ENCODE measurements around the gene TRPM5.

Gene TRPM5

DNA sequence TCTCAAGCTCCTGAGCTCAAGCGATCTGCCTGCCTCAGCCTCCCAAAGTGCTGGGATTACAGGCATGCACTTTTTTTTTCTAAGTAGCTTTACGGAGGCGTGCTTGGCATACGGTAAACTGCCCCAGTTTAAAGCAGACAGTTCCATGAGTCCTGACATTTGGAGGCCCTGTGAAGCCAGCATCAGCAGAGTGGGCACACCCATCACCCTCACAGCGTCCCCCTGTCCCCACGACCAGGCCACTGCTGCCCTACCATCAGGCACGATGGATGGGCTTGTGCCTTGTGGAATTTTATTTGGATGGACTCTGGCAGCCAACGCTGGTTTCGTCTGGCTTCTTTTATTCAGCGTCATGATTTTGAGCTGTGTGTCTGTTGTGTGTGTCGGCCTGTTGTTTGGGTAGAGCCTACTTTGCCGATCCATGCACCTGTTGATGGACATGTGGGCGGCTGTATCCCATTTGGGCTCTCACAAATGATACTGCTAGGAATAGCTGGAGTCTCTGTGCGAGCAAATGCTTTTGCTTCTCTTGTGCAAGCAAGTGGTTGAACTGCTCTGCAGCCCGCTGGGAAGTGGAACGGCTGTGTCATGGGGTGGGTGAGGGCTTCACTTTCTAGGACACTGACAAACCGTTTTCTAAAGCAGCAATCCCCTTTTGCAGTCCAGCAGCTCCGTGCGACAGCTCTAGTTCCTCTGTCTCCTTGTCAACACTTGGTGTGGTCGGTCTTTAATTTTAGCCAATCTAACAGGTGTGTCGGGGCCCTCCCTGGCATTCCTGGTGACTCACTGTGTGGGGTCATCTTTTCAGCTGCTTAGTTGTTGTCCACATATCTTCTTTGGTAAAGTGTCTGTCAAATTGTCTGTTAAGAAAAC lies 24.3 kb upstream of the TRPM5 start:
- DNase-seq (ENCODE audit: low read depth in 2 of 2): no peak

DNA sequence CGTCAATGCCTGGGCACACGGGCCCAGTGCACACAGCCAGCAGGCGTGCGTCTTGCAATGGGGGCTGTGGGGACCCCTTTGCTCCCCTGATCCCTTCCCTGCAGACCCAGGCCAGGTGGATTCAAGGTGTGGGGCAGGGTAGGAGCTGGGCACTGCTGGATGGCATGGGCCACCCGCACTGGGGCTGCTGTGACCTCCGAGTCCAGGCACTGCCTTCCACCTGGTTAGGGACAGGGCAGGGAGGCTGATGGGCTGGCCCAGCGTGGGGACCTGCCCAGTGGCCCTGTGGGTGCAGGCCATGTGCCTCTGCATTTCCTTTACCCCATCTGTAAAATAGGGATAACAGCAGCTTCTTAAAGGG lies 23.4 kb upstream of the TRPM5 start:
- DNase-seq (ENCODE audit: low read depth in 2 of 2): no peak

DNA sequence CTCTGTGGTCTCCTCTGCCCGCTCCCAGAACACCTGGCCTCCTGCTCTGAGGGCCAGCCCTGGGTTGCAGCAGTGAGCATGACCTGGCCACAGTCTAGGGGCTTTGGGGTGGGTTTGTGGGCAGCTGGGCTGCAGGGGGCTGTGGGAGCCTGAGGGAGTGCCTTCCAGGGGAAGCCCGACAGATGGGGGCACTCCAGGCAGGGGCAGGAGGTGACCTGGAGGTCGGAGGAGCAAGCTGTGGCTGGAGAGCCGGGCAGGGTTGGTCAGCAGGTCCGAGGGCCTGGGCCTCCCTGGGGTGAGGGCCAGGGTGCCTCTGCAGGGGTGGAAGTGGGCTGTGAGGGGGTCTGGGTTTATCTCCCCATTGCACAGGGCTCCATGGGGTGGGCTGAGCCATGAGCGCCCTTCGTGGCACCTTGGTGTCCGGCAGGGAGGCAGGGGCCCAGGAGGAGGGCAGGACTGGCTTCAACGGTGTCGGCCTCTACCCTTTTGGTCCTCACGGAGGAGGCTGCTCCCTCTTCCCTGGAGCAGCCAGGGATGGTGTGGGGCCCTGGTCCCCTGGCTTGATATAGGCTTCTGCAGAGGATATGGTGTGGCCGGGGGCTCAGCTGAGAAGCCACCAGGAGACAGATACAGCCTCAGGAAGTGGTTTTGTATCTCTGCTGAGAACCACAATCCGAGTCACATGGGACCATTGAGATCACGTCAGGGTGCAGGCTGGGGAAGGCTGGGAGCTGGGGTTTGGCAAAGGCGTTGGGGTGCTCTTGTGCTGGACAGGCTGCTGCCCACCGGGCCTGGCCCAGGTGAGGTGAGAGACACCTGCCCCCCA lies 22.8 kb upstream of the TRPM5 start:
- no peak for DNase-seq (ENCODE audit: low read depth in 2 of 2)

DNA sequence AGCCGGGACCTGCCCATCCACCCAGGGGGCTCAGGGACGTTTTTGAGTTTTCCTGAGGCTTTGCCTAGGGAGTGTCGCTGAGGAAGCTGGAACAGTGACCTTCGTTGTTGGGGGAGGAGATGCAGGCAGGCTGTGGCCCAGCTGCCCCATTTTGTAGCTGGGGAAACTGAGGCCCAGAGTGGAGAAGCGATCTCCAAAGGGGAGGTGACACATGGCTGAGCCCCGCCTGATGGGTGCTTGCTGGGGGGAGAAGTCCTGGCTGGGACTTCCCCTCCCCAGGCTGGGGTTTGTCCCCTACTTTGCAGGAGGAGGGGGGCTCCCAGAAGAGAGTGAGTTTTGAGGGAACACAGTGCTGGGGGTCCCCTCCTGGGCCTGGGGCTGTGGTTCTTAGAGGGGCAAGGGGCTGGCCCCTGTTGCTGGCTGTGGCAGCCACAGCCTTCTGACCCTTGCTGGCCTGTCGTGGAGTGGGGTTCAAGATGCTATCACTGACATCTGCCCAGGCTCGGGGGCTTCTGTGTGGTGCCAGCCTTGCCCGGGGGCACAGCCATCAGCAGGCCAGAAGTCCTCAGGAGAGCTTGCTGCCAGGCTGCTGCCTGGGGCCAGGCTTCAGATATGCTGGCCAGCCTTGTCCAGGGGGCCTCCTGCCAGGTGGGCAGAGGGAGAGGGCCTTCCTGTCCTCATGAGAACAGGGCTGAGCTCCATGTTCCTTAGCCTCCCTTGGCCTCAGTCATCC lies 21.9 kb upstream of the TRPM5 start:
- no peak for DNase-seq (ENCODE audit: low read depth in 2 of 2)

DNA sequence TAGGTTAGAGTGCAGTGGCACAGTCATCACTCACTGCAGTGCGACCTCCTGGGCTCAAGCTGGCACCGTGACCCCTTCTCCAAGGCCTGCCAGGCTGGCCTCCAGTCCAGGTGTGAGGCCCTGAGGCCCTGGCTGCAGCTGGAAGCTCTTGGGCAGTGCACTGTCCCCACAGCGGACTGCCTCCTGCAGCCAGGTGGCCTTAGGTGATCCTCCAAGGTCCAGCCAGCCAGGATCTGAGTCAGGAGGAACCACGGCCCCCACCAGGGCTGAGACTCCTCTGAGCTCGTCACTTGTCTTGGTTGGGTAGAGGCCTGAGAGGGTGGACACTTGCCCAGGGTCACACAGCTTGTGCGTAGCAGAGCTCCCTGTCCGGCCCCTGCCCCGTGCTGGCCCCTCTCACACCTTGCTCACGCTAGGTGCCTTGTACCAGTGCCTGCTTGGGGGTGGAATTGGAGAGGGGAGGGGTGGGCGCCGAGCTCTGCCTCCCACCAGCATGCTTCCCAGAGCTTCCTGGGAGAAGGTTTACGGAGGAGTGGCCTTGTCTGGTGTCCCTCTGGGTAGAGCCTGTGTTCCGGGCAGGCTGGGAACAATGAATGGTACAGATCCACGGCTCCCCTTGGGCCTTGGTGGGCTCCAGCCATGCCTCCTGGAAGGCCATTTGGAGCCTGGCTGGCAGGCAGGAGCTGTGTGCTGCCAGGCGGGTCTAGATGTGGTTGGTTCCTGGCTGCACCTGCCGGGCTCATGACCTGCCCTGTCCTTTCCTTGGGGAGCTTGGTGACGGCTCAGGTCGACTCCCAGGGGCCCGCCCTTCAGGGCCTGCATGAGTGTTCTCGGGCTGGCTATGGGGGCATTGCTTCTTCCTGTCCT lies 21.1 kb upstream of the TRPM5 start:
- no peak for DNase-seq (ENCODE audit: low read depth in 2 of 2)

DNA sequence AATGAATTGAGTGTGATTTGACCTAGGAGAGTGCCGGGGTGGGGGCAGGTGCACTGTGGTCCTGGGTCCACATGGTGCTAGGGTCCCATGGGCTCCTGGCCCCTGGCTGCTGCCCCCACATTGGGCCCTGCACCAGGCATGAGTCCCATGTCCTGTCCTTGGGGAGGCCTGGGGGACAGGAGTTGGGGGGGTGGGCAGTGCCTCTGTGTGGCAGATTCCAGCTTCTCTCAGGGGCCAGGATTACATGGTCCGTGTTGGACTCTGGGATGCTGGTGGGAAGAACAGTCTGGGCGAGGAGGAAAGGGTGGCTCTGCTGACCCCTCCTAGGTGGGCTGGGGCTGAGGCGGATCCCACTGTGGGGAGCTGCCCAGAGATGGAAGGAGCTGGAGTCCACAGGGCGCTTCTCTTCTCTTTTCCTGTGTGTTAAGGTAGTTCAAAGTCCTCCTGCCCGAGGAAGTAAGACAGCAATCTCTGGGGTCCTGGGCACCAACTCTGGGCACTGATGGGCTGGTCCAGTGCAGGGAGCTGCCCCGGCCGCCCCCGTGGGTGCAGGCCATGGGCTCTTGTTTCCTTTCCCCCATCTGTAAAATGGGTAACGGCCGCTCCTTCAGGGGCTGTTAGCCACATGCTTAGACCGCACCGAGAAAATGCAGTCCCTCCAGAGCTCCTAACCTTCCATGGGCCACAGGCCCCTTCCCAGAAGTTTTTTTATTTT lies 20.3 kb upstream of the TRPM5 start:
- DNase-seq (ENCODE audit: low read depth in 2 of 2): no peak

DNA sequence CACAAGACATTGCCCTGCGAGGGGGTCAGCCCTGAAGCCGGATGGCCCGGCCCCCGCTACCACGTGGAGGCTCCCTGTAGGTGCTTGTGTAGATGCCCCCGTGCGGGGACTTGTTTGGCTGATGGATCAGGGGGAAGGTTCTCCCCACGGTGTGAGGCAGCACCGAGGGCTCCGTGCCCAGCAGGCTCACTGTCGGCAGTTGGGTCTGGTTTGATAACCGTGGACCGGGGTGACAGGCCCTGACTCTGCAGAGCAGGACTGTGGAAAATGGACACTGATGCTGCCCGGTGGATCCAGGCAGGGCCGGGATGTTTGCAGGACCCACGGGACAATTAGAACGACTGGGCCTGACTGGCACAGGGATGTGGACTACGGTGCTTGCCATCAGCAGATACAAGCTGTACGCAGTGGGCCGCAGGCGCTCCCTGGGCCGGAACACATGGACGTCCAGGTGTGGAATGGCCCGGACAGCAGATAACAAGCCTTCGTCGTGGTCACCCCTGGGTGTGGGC lies 19.5 kb upstream of the TRPM5 start:
- no peak for DNase-seq (ENCODE audit: low read depth in 2 of 2)

DNA sequence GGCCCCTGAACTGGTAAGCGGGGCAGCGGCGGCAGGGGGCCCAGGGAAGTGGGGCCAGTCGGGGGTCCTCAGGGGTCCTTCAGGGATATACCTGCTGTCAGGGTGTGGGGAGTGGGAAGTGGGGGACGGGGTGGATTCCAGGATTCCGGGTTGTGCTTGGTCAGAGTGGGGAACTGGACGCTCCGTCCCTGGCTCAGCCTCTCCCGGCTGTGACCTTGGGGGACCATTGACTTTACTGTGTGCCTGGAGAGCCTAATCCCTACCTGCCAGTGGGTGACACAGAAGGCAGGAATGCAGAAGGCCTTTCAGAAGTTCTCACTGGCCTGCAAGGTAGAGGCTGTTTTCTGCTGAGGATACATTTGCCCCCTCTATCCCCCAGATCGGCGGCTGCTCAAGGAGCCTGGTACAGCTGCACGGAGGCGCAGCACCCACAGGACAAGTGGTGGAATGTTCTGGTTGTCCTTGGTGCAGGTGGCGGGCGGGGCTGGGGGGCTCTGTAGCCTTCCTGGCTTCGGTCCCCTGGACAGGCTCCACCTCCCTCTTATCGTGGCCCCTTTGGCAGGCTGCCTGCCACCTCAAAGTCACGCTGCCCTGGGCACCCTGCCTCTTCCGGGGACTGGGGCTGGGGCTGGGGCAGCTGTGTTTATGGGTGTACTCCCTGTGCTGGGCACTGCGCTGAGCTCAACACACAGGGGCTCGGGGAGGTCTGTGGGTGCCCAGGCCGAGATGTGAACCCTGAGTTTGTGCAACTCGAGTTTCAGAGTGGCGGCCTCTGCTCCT lies 18.9 kb upstream of the TRPM5 start:
- DNase-seq (ENCODE audit: low read depth in 2 of 2): no peak

DNA sequence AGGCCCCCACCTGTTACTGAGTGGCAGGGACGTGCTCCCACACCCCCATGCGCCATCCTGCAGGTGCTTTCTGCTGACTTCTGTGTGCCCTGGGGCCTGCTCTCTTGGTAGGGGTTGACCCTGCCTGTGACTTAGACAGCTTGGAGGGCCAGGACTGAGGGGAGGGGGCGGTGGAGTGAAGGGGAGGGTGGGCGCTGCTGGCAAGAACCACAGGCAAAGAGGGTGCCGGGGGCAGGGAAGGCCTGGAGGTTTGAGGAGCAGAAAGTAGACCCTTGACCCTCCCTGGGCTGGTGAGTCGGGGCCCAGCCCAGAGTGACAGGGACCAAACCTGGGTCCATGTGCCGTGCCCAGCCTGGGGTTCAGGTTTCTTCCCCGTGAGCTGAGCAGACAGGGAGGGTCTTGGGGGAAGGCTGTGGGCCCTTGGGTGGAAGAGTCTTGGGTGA lies 18.2 kb upstream of the TRPM5 start:
- no peak for DNase-seq (ENCODE audit: low read depth in 2 of 2)

DNA sequence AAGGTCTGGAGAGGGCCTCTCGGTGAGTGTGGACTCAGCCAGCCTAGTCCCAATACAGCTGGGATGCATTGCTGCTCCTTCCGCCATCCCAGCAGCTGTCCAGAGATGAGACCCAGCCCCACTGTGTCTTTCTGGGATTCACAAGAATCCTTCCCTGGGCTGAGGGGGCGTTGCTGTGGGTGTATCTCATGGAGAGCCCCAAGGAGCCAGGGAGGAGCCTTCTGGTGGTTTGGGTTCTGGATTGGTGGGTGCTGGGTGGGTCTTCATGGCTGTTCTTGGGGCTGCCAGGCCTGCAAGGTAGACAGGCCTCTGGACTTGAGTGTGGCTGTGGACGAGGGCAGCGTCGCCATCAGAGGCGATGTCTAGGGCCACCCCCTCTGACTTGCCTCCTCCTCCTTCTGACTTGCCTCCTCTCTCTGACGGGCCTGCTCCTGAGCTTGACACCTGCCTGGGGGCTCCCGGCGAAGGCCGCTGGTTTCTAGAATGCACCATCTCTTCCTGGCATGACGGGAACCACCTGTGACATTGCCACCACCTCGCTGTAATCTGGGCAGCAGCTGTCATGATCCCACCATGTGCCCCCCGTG lies 17.7 kb upstream of the TRPM5 start:
- DNase-seq (ENCODE audit: low read depth in 2 of 2): no peak

DNA sequence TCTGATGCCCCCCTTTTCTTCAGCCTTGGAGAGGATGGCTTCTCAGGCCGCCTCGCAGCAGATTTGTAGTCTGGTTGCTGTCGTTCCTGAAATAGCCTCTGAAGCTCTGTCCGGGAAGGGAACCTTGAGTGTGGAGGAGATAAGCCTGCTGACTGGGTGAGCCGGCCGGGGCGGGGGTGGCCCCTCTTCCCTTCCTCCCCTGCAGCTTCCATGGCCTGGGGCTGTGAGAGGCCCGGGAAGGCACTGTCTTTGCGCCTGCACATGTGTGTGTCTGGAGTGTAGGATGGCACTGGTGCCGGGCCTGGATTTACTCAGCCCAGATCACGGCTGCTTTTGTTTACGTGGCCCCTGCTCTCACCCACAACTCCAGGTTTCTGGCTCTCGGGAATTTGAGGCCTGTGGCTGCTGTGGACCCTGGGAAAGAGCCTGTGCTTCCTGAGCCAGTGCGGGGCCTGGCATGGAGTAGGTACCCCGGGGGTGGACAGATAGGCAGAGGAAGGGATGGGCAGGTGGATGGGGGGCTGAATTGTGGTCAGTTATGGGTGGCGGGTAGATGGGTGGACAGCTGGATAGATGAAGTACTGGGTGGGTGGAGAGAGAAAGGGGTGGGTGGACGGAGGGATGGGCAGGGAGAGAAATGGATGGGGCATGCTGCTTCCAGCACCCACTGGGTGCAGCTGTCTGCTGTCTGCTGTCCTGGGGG lies 17.1 kb upstream of the TRPM5 start:
- no peak for DNase-seq (ENCODE audit: low read depth in 2 of 2)

DNA sequence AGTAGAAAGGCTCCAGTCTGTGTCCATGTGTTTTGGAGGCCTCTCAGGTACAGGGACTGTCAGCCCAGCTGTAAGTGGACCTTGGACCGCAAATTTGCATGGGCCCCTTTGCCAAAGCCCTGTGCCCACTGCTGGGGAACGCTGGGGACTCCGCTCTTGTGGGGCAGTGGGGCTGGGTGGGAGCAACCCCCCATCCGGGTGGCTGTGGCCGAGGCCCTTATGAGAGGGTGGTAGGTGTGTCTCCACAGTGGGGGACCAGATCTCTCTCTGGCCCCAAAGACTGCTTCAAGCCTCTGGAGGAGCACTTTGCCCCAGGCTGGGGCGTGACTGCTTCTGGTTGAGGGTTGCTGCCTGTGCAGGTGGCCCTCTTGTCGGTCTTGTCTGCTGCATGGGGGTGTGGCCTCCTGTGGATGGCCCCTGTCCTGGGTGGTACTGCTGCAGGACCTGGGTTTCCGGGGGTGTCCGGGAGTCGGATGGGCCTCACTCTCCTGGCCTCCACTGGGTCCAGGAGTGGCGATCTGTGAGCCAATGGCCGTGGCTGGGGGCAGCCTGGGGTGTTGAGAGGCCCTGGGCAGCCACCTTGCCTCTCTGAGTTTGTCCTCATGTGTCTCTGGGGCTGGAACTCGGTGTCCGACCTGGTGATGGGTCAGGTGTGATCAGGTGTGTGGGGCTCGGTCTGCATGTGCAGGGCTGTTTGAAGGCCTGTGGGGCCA lies 16.4 kb upstream of the TRPM5 start:
- DNase-seq (ENCODE audit: low read depth in 2 of 2): no peak

DNA sequence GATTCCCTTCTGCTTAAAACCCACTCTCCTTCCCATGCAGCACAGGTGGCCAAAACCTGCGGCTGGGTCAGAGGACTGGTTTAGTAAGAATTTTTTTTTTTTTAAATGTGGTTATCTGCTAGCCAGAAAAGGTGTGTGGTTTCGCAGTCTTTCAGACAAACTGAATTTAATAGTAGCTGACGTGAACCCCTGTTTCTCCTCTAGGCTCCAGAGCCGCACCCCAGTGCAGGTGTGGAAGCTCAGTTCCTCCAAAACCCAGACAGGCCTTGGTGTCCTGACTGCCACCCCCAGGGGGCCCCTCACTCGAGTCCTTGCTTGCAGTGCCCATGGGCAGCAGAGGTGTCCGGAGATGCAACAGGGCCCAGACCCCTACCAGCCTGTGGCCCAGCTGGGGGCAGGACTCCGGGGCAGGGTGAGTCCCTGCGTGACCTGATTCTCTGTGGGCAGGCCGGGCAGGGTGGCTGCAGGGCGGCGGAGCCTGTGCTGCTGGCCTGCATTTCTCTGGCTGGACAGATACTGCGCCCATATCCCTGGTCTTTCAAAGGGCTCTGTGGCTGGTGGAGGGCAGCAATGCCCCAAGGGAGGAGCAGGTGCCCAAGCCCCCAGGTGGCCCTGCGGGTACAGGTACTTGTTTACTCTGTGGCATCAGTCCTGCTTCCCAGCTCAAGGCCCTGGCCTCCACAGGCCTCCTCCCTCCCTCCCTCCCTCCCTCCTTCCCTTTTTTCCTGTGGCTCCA lies 15.7 kb upstream of the TRPM5 start:
- DNase-seq (ENCODE audit: low read depth in 2 of 2): no peak

DNA sequence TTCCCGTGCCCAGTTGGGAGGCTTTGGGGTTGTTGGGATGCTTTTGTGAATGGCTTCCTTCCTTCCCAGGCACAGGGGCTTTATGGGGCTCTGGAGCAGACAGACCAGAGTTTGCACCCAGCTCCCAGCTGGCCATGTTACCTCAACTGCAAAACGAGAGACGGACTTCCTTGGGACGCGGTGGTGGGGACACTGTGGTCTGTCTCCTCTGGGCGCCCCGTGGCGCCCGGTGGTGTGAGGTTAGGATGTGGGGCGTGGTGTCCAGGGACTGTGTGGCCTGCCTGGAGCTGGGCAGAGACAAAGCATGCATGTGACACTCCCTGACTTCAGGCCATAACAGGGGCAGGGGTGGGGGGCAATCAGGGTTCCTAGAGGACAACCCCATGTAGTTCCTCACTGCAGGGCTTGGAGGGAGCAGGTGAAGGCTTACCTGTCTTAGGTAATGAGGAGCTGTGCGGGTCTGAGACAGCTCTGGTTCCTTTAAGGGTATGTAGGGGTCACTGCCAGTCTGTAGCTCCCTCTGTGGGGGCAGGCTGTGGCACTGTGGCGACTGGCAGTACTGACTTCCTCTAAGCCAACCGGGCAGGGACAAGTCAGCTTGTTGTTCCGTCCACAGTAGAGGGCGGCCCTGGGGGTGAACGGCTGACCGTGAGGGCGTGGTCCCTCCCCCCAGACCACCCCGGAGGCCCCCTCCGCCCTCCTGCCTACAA lies 14.9 kb upstream of the TRPM5 start:
- DNase-seq (ENCODE audit: low read depth in 2 of 2): no peak

DNA sequence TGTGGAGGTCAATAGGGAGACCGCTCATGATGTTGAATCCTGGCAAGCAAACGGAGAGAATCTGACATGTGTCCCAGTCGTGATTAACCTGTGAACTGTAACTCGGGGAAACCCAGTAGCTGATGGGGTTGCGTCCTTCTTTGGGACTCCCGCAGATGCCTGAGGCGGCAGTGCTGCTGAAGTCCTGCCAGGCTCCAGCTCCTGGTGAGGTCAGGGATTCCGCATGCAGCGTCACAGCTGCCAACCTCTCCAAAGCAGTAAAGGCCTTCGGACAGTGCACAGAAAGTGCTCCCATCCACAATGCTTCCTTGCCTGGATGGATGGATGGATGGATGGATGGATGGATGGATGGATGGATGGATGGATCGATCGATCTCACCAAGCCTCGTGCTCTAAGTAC lies 14.0 kb upstream of the TRPM5 start:
- no peak for DNase-seq (ENCODE audit: low read depth in 2 of 2)

DNA sequence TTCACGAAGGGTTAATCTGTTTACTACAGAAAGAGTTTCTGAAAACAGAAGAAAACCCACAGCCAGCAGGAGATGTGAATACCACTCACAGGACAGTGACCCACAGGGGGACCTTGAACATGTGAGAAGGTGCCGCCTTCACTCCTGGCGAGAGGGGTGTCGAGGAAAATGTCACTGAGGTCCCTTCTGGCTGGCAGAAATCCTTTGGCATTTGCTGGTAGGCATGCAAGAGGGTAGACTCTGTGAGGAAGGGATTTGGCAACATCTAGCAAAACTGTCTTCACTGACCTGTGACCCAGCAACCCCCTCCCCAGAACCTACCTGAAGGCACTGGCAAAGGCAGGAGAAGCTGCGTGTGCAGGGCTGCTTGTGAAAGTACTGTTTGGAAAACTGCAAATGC lies 9.1 kb upstream of the TRPM5 start:
- no peak for DNase-seq (ENCODE audit: low read depth in 2 of 2)

All from stimulated activated CD8-positive, alpha-beta memory T cell treated with anti-CD3 and anti-CD28 coated beads, Interleukin-7, amount 100 ng/mL, for 1 hour (primary cell).